Body of pancreas (tissue), 4 donors: ENCODE results near the gene DCAF16. TPM values are rescaled to one million over a fixed set of nuclear protein-coding genes. Genes with fewer than 3 reads are reported as not detected.
A peak's percentile ranks its signal among the peaks of the same experiment; 100 is the strongest.
"Not testable (repeated sequence)": the region's sequence is repeated elsewhere in the genome, so short reads cannot be mapped to it uniquely, and the experiment has no call there.

Experiments used
- ATAC-seq: fragments of 150-250 bp; one replicate; pipeline ENCODE4 v1.9.1; 2016
- DNase-seq, 4 donors: peaks; one replicate each; pipeline ENCODE4 v3.0.0-alpha.2; 2019
- H3K27ac ChIP-seq, 4 donors: fragments of 200-600 bp; sonication (generic); 1 replicate in 3 of 4; 2 replicates in 1 of 4; pipeline versions ENCODE4 v1.5.1 to v1.6.1; 2016 to 2019; ENCODE audit warnings: mild to moderate bottlenecking in 1 of 4, mixed read lengths in 1 of 4, moderate library complexity in 1 of 4
- H3K27me3 ChIP-seq, 2 donors: fragments of 200-600 bp; sonication (generic); one replicate each; pipeline ENCODE4 v1.6.0; 2016; ENCODE audit warnings: mild to moderate bottlenecking in 1 of 2
- H3K36me3 ChIP-seq, 2 donors: fragments of 200-600 bp; sonication (generic); replicated peaks in 1 of 2; 2 replicates each; pipeline ENCODE4 v1.5.1; 2016; ENCODE audit warnings: low read depth in 2 of 2; ENCODE audit not compliant: insufficient read depth in 1 of 2
- H3K4me1 ChIP-seq: fragments of 200-600 bp; sonication (generic); one replicate; pipeline ENCODE4 v1.6.0; 2016
- H3K4me3 ChIP-seq, 2 donors: fragments of 200-600 bp; sonication (generic); 1 replicate in 1 of 2; 2 replicates in 1 of 2; pipeline ENCODE4 v1.5.1; 2016 to 2019
- H3K9me3 ChIP-seq, 3 donors: fragments of 200-600 bp; sonication (generic); 1 replicate in 2 of 3; 2 replicates in 1 of 3; pipeline ENCODE4 v1.5.1; 2016
- POLR2A ChIP-seq, 3 donors: fragments of 450-650 bp; IDR thresholded peaks; one replicate each; pipeline ENCODE4 v1.6.1; 2016; ENCODE audit warnings: antibody characterized with exemption in 3 of 3, mild to moderate bottlenecking in 2 of 3
- WGBS, 2 donors: methylation state at CpG; one replicate each; pipeline ENCODE4 v1.1.5; 2017; 5-methylcytosine and 5-hydroxymethylcytosine counted together
- intact Hi-C: fragments of 100-400 bp; cut with DNase I; formaldehyde crosslinking; loops from one replicate; pipeline ENCODE4 v1.15.1; 2023
- total RNA-seq, 2 donors: library from RNA; depleted of rRNA; stranded (reverse); fragments of >200 nt; gene quantifications; one replicate each; pipeline ENCODE4 v1.1.0, GENCODE V29; 2016
- TF ChIP-seq, protein P1 (sequence below), 7 experiments: fragments of 450-650 bp in 4 of 7; fragments of 200-600 bp in 3 of 7; sonication (generic) in 3 of 7; IDR thresholded peaks; one replicate each; pipeline ENCODE4 v1.5.1; 2016 to 2019; ENCODE audit warnings: antibody characterized with exemption in 7 of 7

Gene DCAF16
- 10 to 100 TPM; 10.9 to 15.6 TPM for total RNA-seq

- TF ChIP-seq, protein P1, sequence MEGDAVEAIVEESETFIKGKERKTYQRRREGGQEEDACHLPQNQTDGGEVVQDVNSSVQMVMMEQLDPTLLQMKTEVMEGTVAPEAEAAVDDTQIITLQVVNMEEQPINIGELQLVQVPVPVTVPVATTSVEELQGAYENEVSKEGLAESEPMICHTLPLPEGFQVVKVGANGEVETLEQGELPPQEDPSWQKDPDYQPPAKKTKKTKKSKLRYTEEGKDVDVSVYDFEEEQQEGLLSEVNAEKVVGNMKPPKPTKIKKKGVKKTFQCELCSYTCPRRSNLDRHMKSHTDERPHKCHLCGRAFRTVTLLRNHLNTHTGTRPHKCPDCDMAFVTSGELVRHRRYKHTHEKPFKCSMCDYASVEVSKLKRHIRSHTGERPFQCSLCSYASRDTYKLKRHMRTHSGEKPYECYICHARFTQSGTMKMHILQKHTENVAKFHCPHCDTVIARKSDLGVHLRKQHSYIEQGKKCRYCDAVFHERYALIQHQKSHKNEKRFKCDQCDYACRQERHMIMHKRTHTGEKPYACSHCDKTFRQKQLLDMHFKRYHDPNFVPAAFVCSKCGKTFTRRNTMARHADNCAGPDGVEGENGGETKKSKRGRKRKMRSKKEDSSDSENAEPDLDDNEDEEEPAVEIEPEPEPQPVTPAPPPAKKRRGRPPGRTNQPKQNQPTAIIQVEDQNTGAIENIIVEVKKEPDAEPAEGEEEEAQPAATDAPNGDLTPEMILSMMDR (IDR thresholded peaks at IDR 0.05), result peak in 1 of 7 experiments; percentile 3
- peak; percentile 88 to 98 (median 98) for TF ChIP-seq POLR2A (IDR thresholded peaks at IDR 0.05)
- Histone ChIP-seq H3K4me1 (peaks cover 33% of the 10 kb centered on the region), H3K4me3 (peak within 1 kb of the TSS; percentile 53 to 84), H3K27me3 (no peaks in the 10 kb centered on the region), H3K36me3 (no peaks in the 10 kb centered on the region), H3K9me3 (no peaks in the 10 kb centered on the region), H3K27ac (peak within 1 kb of the TSS; percentile 90 to 97 (median 94))
- DNase-seq (peak; percentile 99 to 100 (median 100)), ATAC-seq (peak; percentile 100)
- 0% methylated on average over 38 to 69 of the region's 69 CpGs for WGBS, 2 donors
- intact Hi-C loops, result loop anchor here (10.0 kb wide), 1 partner anchor 784 kb away; no protein-coding TSS in a partner anchor
These were observed at the start of gene DCAF16, which contains the start of gene NCAPG for GRCh38 chr4:17810260-17811077. Gene DCAF16, minus strand, starts transcription at chr4:17810757. Its CDS starts 6,616 bp downstream, at chr4:17804141. Gene NCAPG, plus strand, starts transcription at chr4:17810979. Its CDS starts 99 bp downstream, at chr4:17811078.

- DNase-seq (no peak), ATAC-seq (no peak)
- Histone ChIP-seq H3K4me3 (no peak overlapping the region), H3K36me3 (no peaks in the 10 kb centered on the region), H3K27me3 (no peaks in the 10 kb centered on the region), H3K9me3 (no peaks in the 10 kb centered on the region), H3K4me1 (no peaks in the 10 kb centered on the region), H3K27ac (no peak overlapping the region)
- WGBS, 2 donors, result 74 to 80% methylated on average over 5 of the region's 5 CpGs
- intact Hi-C loops, result no loop called here
- TF ChIP-seq, protein P1 (IDR thresholded peaks at IDR 0.05), result no peak
- TF ChIP-seq POLR2A (IDR thresholded peaks at IDR 0.05), result no peak
These were observed 49.3 kb upstream of the DCAF16 start for GRCh38 chr4:17859793-17860406.

DNA sequence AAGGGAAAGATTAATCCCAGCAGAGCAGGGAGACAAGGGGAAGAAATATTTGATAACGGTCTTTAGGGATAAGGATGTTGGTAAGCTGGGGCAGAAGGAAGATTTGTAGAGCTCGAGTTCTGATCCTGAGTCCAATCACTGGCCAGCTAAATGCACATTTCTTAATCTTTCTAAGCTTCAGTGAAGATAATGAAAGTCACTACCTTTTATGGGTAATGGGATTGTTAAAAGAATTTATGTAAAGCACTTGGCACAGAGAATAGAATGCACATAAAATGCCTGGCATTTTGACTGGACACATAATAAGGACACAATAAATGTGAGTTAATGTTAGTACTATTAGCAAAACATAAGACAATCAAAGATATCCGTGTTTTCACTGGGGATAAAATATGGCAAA is 43.5 kb upstream of the DCAF16 start:
- intact Hi-C loops, result no loop called here
- Histone ChIP-seq H3K27ac (no peak overlapping the region), H3K36me3 (no peaks in the 10 kb centered on the region), H3K4me1 (no peaks in the 10 kb centered on the region), H3K9me3 (no peaks in the 10 kb centered on the region), H3K27me3 (no peaks in the 10 kb centered on the region), H3K4me3 (no peak overlapping the region)
- WGBS, 2 donors, result 84 to 89% methylated on average over 3 of the region's 3 CpGs
- ATAC-seq (no peak), DNase-seq (no peak)
- TF ChIP-seq, protein P1 (IDR thresholded peaks at IDR 0.05), result no peak
- TF ChIP-seq POLR2A (IDR thresholded peaks at IDR 0.05), result no peak

DNA sequence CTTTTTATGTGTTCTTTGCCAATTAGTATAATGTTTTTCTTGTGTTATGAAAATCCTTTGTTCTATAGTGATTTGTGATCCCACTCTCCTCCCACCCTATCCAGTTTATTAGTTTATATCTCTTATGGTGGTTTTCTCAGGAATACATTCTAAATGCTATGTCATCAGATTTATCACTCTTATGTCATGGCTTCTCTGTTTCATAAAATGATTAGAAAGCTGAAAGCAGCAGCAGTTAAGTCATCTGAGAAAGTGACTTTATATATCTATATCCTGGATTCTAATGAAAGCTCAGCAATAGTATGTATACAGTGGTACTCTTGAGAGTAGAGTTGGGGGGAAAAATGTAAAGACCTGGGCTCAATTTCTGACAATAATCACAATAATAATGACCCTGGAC is 41.4 kb upstream of the DCAF16 start:
- no peaks in the 10 kb centered on the region for H3K27me3 ChIP-seq
- intact Hi-C loops, result no loop called here

DNA sequence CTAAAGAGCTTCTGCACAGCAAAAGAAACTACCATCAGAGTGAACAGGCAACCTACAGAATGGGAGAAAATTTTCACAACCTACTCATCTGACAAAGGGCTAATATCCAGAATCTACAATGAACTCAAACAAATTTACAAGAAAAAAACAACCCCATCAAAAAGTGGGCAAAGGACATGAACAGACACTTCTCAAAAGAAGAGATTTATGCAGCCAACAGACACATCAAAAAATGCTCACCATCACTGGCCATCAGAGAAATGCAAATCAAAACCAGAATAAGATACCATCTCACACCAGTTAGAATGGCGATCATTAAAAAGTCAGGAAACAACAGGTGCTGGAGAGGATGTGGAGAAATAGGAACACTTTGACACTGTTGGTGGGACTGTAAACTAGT is 39.7 kb upstream of the DCAF16 start:
- H3K9me3 ChIP-seq, DNase-seq, ATAC-seq, intact Hi-C loops, H3K4me1 ChIP-seq, H3K4me3 ChIP-seq, H3K36me3 ChIP-seq, H3K27ac ChIP-seq, H3K27me3 ChIP-seq: not testable (repeated sequence)
- WGBS, 2 donors, result 100% methylated on average over 1 of the region's 1 CpG

More for the DNA sequence above, 41.4 kb upstream of the DCAF16 start:
- no peak overlapping the region for H3K4me3 ChIP-seq
- H3K27ac ChIP-seq, result no peak overlapping the region
- no peaks in the 10 kb centered on the region for H3K4me1 ChIP-seq
- H3K9me3 ChIP-seq, result no peaks in the 10 kb centered on the region
- TF ChIP-seq, protein P1 (IDR thresholded peaks at IDR 0.05), result no peak
- TF ChIP-seq POLR2A (IDR thresholded peaks at IDR 0.05), result no peak
- no peak for DNase-seq
- no peaks in the 10 kb centered on the region for H3K36me3 ChIP-seq
- no peak for ATAC-seq
